Kasumi-1 (cell line): ENCODE measurements around the gene EFNA2.
"Not testable (repeated sequence)": the region's sequence is repeated elsewhere in the genome, so short reads cannot be mapped to it uniquely, and the experiment has no call there.

Experiments used
- DNase-seq, 2 experiments: peaks; one replicate each; lab custom pipeline; 2025; lab: John Stamatoyannopoulos, UW

Gene EFNA2

DNA sequence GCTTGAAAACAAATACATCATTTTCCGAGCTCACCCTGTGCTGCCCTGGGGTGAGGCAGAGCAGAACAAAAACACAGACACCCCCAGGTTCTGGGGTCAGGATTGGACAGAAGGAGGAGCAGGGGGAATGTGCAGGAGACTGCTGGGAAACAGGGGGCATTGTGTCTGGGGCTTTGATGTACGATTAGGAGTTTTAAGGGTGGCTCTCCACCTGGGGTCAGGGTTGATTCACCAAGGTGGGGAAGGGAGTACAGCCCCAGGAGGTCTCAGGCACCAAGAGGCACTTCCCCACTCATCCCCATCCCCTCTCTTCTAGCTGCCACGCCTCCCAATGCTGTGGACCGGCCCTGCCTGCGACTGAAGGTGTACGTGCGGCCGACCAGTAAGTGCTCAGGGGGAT, 12.6 kb downstream of the EFNA2 start:
- DNase-seq, result no peak

DNA sequence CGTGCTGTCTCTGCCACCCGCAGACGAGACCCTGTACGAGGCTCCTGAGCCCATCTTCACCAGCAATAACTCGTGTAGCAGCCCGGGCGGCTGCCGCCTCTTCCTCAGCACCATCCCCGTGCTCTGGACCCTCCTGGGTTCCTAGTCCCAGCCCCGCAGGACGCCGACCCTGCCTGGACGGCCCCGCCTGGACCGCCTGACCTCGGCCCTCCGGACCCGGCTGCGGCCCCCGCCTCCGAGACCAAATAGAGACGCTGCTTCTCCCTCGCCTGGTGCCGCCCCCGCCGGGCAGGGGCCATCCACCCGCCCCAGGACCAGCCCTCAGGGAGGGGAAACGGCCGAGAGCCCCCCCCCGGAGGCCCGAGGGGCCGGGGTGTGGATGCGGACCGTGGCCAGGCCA, 14.1 kb downstream of the EFNA2 start:
- DNase-seq, result no peak

DNA sequence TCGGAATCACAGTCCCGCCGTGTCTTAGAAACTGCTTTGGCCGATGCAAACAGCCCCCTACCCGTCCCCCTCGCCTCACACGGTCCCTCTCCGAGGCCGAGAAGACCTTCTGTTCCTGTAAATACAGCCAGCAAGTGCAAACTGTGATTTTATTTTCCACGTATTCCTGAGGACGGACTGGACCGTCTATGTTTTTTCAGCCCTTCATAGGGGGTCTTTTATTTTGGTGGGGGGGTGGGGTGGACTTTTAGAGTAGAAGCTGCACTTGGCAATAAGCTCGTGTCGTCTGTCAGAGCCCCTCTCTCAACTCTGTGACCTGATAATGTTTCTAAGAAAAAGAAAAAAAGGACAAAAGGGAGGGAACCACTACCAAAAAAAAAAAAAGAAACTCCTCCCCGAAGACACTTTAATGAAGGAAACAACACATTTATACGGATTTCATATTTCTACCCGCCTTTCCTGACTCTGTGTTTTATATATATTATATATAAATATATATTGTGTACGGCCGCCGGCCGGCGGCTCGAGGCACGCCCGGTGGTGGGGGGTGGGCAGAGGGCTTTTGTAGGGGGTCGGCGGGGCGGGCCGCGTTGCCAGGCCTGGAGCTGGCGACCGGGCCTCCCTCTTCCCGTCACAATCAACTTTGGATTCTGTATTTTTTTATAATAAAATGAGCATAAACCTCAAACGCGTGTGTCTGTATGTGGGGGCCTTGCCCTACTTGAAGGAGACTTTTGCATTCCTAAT, 15.2 kb downstream of the EFNA2 start:
- no peak for DNase-seq

DNA sequence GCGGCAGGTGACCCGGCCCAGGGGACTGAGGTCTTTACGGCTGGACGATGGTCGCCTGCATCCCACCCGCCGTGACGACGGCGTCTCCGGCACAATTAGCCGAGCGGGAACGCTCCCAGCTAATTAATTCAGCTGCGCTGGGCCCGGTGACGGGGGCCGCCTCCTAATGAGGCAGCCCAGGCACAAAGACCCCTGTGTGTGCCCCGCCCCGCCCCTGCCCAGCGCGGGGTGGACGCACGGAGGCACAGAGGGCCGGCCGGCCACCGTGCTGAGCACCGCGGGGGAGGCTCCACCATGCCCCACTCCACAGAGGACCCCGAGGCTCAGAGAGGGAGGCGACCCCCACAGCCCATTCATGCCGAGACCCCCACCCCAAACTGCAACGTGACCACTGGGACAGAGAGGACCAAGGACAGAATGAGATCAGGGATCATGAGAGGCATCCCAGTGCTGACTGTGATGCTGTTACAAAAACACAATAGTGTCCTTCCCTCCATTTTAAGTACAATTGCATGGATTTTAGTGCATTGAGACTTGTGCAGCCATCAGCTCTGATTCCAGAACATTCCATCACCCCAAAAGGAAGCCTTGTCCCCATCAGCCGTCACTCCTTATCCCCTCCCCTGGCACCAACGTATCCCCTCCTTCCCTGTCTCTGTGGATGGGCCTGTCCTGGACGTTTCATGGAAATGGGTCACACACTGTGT, 17.0 kb downstream of the EFNA2 start:
- DNase-seq, result no peak

DNA sequence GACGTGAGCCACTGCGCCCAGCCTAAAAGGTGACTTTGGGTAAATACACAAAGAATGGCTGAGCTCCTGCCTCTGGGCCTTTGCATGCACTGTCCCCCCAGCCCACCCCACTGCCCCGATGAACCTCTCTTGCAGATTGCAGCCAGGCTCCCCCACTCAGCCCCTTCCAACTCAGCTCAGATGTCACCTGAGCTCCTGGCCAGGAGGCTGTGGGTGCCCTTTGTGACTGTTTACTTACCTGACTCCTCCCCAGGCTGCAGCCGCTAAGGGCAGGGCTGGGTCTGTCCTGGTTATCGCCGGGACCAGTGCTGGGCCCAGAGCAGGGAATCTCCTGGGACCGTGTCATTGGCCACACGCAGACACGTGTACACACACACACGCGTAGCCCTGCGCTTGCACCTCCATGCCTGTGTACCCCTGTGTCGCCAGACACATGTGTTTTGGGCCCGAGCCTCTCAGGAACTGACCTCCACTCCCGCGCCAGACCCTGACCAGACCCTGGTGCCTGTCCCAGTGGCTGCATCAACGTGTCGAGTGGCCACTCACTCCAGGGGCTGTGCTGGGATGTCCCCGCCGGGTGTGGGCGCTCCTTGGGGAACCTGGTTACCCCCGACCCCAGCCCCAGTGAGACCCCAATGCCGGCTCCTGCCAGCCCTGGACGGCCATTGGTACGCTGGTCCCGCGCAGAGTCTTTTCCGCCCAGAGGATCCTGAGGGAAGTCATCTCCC, 18.7 kb downstream of the EFNA2 start:
- DNase-seq, result no peak

DNA sequence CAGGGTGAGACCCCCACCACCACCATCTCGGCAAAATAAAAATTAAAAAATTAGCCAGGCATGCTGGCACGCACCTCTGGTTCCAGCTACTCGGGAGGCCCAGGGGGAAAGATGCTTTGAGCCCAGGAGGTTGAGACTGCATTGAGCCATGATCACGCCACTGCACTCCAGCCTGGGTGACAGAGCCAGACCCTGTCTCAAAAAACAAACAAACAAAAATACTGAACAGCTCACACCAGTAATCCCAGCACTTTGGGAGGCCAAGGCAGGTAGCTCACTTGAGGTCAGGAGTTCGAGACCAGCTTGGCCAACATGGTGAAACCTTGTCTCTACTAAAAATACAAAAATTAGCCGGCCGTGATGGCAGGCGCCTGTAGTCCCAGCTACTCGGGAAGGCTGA, 19.7 kb downstream of the EFNA2 start:
- DNase-seq, result not testable (repeated sequence)

DNA sequence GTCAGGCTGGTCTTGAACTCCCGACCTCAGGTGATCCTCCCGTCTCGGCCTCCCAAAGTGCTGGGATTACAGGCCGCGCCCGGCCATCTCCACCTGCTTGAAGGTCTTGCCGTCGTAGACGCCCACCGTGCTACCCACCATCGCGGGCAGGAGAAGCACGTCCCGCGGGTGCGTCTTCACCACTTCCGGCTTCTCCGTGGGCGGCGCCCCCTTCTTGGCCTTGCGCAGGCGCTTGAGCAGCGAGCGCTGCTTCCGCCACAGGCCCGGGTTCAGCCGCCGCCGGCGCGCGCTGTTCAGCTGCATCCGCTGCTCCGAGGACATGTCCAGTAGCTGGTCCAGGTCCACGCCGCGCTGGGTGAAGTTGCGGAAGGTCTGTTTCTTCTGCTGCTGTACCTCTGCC, 21.6 kb downstream of the EFNA2 start:
- no peak for DNase-seq

DNA sequence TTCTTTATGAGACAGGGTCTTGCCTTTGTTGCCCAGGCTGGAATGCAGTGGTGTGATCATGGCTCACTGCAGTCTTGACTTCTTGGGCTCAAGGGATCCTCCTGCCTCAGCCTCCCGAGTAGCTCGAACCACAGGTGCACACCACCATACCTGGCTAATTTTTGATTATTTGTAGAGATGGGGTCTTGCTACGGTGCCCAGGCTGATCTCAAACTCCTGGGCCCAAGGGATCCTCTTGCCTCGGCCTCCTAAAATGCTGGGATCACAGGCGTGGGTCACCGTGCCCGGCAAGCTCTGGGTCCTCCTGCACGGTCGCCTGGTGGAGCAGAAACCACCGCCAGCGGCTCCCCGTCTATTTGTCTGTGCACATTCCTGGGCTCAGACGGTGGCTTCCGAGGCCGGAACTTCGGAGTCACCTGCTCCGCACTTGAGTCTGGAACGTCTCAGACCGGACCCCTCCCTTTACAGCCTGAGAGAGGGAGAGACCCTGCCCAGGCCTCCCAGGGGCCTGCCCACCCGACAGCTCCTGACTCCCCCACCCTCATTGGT, 22.2 kb downstream of the EFNA2 start:
- no peak for DNase-seq

DNA sequence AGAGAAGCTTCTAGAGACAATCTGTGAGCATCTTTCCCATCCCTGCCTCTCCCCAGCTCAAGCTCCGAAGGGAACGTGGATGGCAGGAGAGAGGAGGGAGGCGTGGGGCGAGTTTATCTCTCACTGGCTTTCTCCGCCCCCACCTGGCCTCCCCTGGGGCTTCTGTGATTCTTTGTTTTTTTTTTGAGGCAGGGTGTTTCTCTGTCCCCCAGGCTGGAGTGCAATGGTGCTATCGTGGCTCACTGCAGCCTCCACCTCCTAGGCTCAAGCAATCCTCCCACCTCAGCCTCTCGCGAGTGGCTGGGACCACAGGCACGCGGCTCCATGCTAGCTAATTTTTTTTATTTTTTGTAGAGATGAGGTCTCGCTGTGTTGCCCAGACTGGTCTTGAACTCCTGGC, 23.0 kb downstream of the EFNA2 start:
- DNase-seq, result no peak

DNA sequence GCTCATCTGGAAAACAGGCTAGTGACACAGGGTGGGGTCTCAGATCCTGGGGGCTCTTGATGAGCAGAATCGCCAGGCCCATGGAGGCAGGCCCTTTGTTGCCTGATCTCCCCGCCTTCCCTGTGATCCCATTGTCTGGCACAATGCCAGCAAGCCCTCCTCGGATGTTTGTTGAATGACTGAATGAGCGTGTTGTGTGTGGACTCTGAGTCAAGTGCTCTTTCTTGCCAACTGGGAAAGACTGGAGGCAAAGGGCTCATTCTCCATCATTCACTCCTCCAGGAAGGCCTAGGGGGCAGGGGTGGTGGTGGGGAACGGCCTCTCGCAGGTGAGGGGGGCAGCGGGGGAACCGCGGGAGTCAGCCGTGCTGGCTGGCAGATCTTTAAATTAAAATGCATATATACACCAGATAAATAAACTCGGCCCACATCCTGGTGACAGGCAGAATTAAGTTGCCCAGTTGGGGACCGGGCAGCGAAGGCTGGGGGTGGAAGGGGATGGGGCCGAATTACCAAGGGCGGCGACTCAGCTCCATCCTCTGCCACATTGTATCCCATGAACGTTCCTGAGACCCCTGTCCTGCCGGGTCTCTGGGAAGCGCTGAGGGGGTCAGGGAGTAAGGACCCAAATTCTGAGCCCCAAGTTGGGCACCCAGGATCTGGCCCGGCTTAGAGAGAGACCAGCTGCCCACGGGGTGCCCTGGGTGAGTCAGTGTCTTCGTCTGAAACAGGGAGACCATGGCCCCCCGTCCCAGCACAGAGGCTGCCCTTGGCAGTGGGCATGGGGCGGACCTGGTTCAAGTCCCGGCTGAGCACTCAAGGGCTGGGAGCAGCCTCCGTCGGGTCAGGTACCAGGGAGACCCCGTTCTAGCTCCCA, 24.5 kb downstream of the EFNA2 start:
- no peak for DNase-seq

DNA sequence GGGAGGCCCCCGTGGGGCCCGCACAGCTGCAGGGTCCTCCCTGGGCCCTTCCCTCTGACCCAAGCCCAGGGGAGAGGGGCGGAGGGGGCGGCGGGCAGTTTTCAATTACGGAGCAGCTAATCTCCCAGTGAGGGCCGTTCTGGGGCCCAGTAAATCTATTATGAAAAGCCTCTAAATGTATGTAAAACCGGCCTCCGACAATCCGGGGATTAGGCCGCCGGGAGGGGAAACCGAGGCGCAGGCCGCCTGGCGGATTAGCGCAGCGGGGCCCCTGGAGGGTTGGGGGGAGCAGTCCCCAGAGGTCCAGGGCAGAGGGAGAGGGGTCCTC, 25.1 kb downstream of the EFNA2 start:
- no peak for DNase-seq

DNA sequence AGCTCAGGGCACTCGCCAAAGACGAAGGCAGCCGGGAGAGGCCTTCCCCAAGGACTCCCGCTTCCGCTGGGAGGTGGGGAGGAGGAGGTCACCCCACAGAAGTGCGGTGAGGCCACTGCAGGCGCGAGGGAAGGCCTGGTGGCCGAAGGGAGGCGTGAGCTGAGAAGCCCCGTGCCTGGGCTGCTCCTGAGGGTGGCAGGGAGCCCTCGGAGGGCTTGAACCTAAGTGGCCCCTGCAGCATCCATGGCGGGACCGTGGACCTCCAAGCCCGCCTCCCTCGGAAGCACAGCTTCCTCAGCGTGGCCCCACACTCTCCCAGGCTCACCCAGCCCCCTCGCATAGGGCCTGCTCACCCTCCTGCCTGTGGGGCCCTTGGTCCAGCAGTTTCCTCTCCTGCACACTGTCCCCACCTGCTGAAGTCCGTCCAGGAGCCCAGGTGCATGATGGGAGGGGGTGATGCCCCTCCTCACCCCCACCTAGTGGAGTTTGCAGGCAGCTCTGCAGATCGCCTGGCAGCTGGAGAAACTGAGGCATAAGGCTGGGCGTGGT, 25.9 kb downstream of the EFNA2 start:
- no peak for DNase-seq

DNA sequence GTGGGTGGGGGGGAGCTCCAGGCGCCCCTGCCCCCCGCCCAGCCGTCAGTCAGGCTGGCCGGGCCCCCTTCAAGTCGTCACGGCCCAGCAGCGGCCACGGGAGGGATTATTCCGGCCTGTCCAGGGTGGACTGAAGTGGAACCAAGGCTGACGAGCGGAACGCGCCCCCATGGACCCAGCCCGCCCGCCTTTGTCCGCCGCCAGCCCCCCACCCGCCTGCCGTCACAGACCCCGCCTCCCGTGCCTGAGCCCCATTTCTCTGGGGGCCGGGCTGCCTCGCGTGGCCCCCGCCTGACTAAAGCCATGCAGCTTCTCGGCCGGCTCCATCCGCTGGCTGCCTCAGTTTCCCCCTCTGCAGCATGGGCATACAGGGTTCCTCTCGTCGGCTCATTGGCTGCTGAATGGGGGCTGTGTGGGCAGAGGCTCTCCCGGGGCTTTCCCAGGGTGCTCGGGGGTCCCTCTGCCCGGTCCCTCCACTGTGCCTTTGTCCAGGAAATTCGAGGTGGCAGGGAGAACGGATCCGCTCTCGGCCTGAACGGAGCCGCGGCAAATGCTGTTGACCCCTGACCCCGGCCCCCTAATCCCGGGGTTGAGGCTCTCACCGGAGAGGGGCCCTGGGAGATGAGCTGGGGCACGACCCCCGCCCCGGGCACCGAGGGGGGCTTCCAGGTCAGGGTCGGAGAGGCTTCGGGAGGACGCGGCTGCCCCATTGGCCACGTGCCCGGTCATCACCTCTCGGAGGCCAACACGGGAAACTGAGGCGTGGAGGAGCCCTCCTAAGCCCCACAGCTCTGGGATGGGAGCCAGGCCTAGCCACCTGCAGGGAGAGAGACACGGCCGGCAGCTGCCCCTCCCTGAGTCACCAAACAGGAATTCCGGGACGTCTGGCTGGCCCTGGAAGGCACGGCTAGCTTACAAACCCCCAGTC, 27.4 kb downstream of the EFNA2 start:
- no peak for DNase-seq

DNA sequence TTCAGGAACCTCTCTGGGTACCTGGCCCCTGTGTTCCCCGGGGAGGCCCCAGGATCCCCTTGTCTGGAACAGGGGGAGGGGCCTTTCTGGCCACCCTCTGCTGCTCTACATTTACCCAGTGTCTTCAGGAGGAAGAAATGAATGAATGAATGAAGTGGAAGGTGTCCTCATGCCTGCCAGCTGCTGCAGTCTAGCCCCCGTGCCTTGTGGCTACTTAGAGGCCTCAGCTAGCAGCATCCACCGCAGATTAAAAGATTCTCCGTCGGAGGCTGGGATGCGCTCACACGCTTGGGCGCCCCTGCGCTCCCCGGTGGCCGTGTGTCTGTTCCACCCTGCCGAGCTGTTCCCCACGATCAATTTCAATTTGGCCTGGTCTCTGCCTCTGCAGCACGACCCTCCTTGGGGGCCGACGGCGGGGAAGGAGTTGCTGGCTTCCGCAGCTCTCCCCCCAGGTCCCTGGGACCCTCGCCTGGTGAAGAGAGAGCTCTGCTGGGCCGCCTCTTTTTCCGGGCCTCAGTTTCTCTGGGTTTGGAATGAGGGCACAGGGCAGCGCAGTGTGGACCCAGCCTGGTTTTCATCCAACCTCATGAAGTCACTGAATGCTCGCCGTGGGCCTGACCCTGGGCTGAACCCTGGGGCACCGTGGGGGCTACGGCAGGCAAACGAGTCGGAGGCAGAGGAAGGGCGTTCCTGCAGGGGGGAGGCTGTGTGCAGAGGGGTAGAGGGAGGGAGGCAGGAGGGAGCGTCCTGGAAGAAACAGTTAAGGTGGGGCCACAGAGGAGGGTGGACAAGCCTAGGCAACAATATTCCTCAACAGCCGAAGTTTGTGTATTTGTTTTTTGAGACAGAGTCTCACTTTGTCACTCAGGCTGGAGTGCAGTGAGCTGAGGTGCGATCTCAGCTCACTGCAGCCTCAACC, 28.3 kb downstream of the EFNA2 start:
- DNase-seq, result no peak

DNA sequence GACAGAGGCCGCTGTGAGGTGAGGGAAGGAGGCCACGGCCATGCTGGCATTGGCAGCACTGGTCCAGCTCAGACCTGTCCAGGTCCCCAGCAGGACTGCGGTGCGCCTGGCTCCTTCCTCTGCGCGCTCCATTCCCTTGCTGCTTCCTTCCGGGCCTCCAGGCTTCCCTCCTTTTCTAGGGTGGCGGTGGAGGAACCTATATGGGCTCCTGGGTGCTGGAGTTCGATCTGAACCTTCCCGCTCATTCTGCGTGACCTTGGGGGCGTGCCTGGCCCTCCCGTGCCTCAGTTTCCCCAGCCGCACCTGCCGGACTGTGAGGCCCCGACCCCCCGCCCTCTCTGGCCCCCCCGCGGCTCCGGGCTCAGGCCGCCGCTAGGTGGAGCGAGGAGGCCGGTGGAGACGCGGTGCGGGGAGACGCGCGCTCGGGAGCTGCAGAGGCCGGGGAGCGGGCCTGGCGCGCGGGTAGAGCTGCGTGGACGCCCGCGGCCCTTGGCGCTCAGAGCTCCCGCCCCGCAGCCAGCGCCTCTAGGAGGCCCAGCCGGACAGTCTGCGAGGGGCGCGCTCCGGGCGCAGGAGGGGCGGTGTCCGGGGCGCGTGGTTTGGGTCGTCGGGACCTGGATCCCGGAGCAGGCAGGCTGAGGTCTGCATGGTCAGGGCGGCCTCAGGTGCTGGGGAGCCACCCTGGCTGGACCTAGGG, 29.9 kb downstream of the EFNA2 start:
- DNase-seq, result peak in 1 of 2 experiments; percentile 9

DNA sequence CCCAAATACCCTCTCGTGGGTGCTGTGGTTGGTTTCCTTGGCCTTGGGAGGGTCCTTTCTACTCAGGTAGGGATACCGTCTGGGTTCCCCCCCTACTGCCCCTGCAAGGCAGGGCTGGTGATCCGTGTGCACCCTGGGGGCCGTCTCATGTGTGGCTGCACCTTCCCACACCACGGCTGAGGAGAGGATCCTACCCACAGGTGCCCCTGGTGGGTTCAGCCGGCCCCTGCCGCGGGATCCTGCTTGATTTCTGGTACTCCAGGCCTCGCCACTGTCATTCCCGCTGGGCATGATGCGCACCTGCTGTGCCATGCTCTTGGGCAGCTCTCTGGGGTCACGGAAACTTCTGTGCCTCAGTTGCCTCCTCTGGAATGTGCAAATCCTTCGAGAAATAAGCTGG, 30.8 kb downstream of the EFNA2 start:
- no peak for DNase-seq

DNA sequence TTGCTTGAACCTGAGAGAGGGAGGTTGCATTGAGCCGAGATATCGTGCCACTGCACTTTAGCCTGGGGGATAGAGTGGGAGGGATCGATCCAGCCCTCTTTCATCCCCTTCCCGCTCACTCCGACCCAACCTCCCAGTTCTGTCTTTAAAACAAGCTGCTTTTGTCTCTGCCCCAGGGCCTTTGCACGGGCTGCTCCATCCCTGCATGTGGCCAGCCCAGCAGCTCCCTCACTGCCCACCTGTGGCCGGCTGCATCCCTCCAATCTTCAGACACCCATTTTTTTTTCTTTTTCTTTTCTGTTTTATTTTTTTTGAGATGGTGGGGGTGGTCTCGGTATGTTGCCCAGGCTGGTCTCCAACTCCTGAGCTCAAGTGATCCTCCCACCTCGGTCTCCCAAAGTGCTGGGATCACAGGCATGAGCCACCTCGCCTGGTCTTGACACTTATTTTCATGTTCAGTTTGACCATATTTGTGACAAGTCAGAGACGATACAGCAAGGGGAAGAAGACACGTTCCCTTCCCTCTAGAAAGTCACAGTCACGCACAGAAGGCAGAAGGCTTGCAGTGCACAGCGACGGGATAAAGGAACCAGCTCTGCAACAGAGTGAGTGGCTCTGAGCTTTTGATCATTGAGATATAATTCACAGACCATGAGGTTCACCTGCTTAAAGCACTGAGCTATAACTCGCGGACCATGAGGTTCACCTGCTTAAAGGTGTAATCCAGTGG, 31.8 kb downstream of the EFNA2 start:
- DNase-seq, result no peak
